HEK293T (cell line): ENCODE results near the gene HNRNPH2.

ENCODE experiments used
- CTCF ChIA-PET: fragments of 350-600 bp; formaldehyde crosslinking; extraction: SDS; loops from one replicate; lab custom pipeline; 2021; ENCODE audit warnings: antibody characterized with exemption, inconsistent platforms; lab: Yijun Ruan, JAX
- POLR2A ChIA-PET: fragments of 350-600 bp; formaldehyde crosslinking; extraction: SDS; loops from one replicate; lab custom pipeline; 2020; ENCODE audit warnings: antibody characterized with exemption, inconsistent platforms; lab: Yijun Ruan, JAX
- DNase-seq: peaks from one replicate; pipeline ENCODE4 v3.0.0; 2012; ENCODE audit warnings: mixed read lengths; ENCODE audit errors: extremely low spot score
- ARNT ChIP-seq: fragments of 450-650 bp; IDR thresholded peaks from 2 replicates; pipeline ENCODE4 v1.6.1; 2017; ENCODE audit warnings: mild to moderate bottlenecking
- BHLHE40 ChIP-seq: fragments of 450-650 bp; IDR thresholded peaks from 2 replicates; pipeline ENCODE4 v1.6.1; 2016; ENCODE audit warnings: mild to moderate bottlenecking, moderate library complexity, borderline replicate concordance
- CTBP1 ChIP-seq: fragments of 450-650 bp; IDR thresholded peaks from 2 replicates; pipeline ENCODE4 v1.6.1; 2016; ENCODE audit warnings: borderline replicate concordance
- ELF4 ChIP-seq: fragments of 450-650 bp; IDR thresholded peaks from 2 replicates; pipeline ENCODE4 v1.6.1; 2017; ENCODE audit warnings: antibody characterized with exemption
- FOXA1 ChIP-seq: fragments of 450-650 bp; IDR thresholded peaks from 2 replicates; pipeline ENCODE4 v1.6.1; 2016; ENCODE audit warnings: mild to moderate bottlenecking
- FOXK2 ChIP-seq: fragments of 450-650 bp; IDR thresholded peaks from 2 replicates; pipeline ENCODE4 v1.6.1; 2016; ENCODE audit warnings: mild to moderate bottlenecking
- FOXM1 ChIP-seq: fragments of 450-650 bp; IDR thresholded peaks from 2 replicates; pipeline ENCODE4 v1.6.1; 2017; ENCODE audit warnings: mild to moderate bottlenecking, borderline replicate concordance
- HDGF ChIP-seq: fragments of 450-650 bp; IDR thresholded peaks from 2 replicates; pipeline ENCODE4 v1.6.1; 2017; ENCODE audit warnings: antibody characterized with exemption, borderline replicate concordance
- L3MBTL2 ChIP-seq: fragments of 450-650 bp; conservative IDR thresholded peaks from 2 replicates; pipeline ENCODE4 v1.6.1; 2016; ENCODE audit warnings: mild to moderate bottlenecking
- LEF1 ChIP-seq: fragments of 450-650 bp; IDR thresholded peaks from 2 replicates; pipeline ENCODE4 v1.6.1; 2017; ENCODE audit warnings: mild to moderate bottlenecking, borderline replicate concordance
- NFRKB ChIP-seq: fragments of 450-650 bp; IDR thresholded peaks from 2 replicates; pipeline ENCODE4 v1.6.1; 2016; ENCODE audit warnings: mild to moderate bottlenecking, moderate library complexity
- SP1 ChIP-seq: fragments of 450-650 bp; IDR thresholded peaks from 2 replicates; pipeline ENCODE4 v1.6.1; 2017
- SUZ12 ChIP-seq: fragments of 450-650 bp; IDR thresholded peaks from 2 replicates; pipeline ENCODE4 v1.6.1; 2016; ENCODE audit warnings: mild to moderate bottlenecking
- TARDBP ChIP-seq: fragments of 450-650 bp; IDR thresholded peaks from 2 replicates; pipeline ENCODE4 v1.6.1; 2016
- ZNF384 ChIP-seq: fragments of 450-650 bp; IDR thresholded peaks from 2 replicates; pipeline ENCODE4 v1.6.1; 2016
- TF ChIP-seq, protein P1 (sequence below): fragments of 450-650 bp; IDR thresholded peaks from 2 replicates; pipeline ENCODE4 v1.6.1; 2016

The HNRNPH2 gene

DNA sequence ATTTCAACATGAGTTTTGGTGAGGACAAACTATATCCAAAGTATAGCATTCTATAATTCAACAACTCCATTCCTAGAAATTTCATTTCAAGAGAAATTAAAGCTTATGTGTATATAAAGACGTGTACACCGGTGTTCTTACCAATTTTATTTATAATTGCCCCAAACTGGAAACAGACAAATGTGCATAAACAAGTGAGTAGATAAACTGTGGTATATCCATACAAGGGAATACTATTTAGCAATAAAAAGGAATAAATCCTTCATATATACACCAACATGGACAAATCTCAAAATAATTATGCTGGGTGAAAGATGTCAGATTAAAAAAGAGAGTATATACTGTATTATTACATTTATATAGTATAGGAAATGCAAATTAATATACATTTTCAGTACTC lies 19.9 kb downstream of the HNRNPH2 start:
- POLR2A ChIA-PET, result interaction anchor here (1.2 kb wide), 1 partner anchor 9 kb away, joined by 4 read pairs; no protein-coding TSS in a partner anchor
- DNase-seq, result no peak
- CTCF ChIA-PET, result interaction anchor here (0.7 kb wide), 1 partner anchor 70 kb away, joined by 3 read pairs; no protein-coding TSS in a partner anchor
- TF ChIP-seq ELF4, result no peak
- TF ChIP-seq FOXM1, result no peak
- no peak for TF ChIP-seq SUZ12
- no peak for TF ChIP-seq HDGF
- no peak for TF ChIP-seq ARNT
- TF ChIP-seq FOXK2, result no peak
- no peak for TF ChIP-seq CTBP1
- TF ChIP-seq SP1, result no peak
- TF ChIP-seq L3MBTL2, result no peak
- no peak for TF ChIP-seq FOXA1

- ChIA-PET POLR2A (interaction anchor here (1.0 kb wide), 1 partner anchor 11 kb away, joined by 3 read pairs; no protein-coding TSS in a partner anchor), CTCF (no interaction called here)
- no peak for TF ChIP-seq FOXK2
- no peak for TF ChIP-seq SUZ12
- no peak for TF ChIP-seq HDGF
- no peak for TF ChIP-seq ZNF384
- TF ChIP-seq L3MBTL2, result no peak
- TF ChIP-seq TARDBP, result no peak
- TF ChIP-seq LEF1, result no peak
- TF ChIP-seq ARNT, result no peak
- TF ChIP-seq BHLHE40, result no peak
- TF ChIP-seq CTBP1, result no peak
- TF ChIP-seq FOXA1, result no peak
- no peak for TF ChIP-seq FOXM1
- TF ChIP-seq SP1, result no peak
- no peak for DNase-seq
Measured at GRCh38 chrX:101429934-101430333, 21.9 kb downstream of the HNRNPH2 start.

DNA sequence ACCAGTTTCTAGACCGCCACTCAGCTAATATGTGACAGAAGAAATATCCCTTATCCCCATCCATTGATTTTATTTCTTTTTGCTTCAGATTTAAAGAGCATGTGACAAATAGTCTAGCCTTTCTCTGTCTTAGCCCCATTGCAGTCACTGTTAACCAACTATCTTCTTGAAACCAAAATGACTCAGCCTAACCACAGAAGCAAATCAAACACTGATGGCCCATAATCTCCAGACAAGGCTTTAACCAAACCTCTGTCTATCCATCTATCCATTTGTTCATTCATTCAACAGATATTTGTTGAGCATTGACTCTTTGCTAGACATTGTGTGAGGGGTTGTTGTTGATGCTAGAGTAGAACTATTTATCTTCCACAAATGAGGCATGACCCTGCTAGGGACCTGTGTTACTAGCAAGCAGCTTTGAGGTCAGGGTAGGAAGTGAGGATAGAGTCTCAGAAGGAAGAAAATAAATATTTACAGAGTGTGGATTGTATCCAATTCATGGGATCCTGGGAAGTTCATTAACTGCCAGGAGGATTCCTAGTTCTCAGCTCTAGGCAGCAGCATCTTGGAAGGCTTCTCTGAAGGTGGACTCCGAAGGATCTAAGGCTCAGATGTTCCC lies 22.5 kb downstream of the HNRNPH2 start:
- no peak for DNase-seq
- ChIA-PET POLR2A (interaction anchor here (1.0 kb wide), 2 partner anchors 12 to 40 kb away, joined by 3 read pairs; partner anchors contain the start of gene RPL36A), CTCF (no interaction called here)
- TF ChIP-seq FOXM1, result no peak
- no peak for TF ChIP-seq TARDBP
- TF ChIP-seq ELF4, result no peak
- no peak for TF ChIP-seq BHLHE40
- TF ChIP-seq CTBP1, result no peak
- TF ChIP-seq, protein P1, sequence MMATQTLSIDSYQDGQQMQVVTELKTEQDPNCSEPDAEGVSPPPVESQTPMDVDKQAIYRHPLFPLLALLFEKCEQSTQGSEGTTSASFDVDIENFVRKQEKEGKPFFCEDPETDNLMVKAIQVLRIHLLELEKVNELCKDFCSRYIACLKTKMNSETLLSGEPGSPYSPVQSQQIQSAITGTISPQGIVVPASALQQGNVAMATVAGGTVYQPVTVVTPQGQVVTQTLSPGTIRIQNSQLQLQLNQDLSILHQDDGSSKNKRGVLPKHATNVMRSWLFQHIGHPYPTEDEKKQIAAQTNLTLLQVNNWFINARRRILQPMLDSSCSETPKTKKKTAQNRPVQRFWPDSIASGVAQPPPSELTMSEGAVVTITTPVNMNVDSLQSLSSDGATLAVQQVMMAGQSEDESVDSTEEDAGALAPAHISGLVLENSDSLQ, result no peak
- TF ChIP-seq ZNF384, result no peak
- no peak for TF ChIP-seq SUZ12
- no peak for TF ChIP-seq LEF1
- no peak for TF ChIP-seq ARNT
- TF ChIP-seq HDGF, result no peak
- no peak for TF ChIP-seq NFRKB

DNA sequence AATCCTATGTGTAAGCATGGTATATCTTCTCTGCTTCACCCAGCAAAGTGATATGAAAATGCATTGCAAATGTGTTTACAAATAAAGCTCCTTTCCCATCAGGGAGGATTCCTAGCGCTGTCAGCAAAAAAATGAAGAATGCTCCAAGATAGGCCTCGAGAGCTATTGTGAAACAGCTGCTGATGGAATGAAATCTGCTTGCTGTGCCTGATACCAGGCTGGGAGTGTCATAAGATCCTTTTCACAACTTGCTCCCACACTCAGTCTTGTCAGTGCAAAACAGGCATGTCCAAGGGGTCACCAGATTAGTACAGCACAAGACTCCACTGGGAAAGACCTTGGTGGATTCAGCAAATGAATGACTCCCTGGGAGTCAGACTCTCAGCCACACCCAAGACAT lies 34.1 kb downstream of the HNRNPH2 start:
- CTCF ChIA-PET, result no interaction called here
- no peak for DNase-seq
- TF ChIP-seq ZNF384, result no peak
- no peak for TF ChIP-seq TARDBP
- no peak for TF ChIP-seq BHLHE40
- TF ChIP-seq ARNT, result no peak
- no peak for TF ChIP-seq FOXM1
- no peak for TF ChIP-seq L3MBTL2
- no peak for TF ChIP-seq FOXA1
- TF ChIP-seq, protein P1, result no peak
- TF ChIP-seq HDGF, result no peak
- TF ChIP-seq SP1, result no peak
- no peak for TF ChIP-seq FOXK2
- TF ChIP-seq NFRKB, result no peak
- POLR2A ChIA-PET, result no interaction called here

DNA sequence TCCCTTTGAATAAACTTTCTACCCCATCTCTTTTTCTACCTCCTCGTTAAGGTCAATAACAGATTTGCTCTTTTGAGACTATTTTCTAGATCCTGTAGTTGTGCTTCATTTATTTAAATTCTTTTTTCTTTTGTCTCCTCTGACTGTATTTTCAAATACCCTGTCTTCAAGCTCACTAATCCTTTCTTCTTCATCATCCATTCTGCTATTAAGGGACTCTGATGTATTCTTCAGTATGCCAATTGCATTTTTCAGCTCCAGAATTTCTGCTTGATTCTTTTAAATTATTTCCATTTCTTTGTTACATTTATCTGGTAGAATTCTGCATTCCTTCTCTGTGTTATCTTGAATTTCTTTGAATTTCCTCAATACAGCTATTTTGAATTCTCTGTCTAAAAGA lies 41.3 kb downstream of the HNRNPH2 start:
- TF ChIP-seq HDGF, result no peak
- TF ChIP-seq SUZ12, result no peak
- DNase-seq, result no peak
- ChIA-PET CTCF (no interaction called here), POLR2A (no interaction called here)

- TF ChIP-seq BHLHE40, result no peak
- ChIA-PET POLR2A (no interaction called here), CTCF (no interaction called here)
- DNase-seq, result no peak
Measured at GRCh38 chrX:101450085-101450484, 42.1 kb downstream of the HNRNPH2 start.

DNA sequence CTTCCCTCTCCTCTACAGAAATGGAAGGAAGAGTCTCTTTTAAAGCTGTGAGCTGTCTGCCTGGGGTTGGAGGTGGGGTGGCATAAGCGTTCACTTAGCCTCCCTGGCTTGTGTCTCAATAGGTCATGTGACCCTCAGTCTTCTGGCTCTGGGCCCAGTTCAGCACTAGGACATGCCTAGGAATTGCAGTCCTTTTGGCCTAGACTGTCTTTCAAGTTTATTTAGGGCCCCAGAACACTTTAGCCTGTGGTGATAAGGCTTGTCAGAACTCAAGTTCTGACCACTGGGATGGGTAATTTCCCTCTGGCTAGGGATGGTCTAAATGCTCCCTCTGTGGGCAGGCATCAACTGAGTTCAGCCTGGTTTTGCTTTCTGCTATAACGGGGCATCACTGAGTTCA lies 42.9 kb downstream of the HNRNPH2 start:
- ChIA-PET POLR2A (no interaction called here), CTCF (no interaction called here)
- no peak for DNase-seq
- no peak for TF ChIP-seq FOXK2
- no peak for TF ChIP-seq CTBP1
- TF ChIP-seq FOXM1, result no peak
- TF ChIP-seq ZNF384, result no peak
- TF ChIP-seq LEF1, result no peak
- TF ChIP-seq TARDBP, result no peak
- TF ChIP-seq, protein P1, result no peak
- no peak for TF ChIP-seq ELF4
- TF ChIP-seq HDGF, result no peak
- no peak for TF ChIP-seq SP1
- TF ChIP-seq L3MBTL2, result no peak
- TF ChIP-seq BHLHE40, result no peak
- no peak for TF ChIP-seq FOXA1
- TF ChIP-seq NFRKB, result no peak
- no peak for TF ChIP-seq ARNT
- no peak for TF ChIP-seq SUZ12
